ENCODE results near the gene CALN1.

The CALN1 gene

DNA sequence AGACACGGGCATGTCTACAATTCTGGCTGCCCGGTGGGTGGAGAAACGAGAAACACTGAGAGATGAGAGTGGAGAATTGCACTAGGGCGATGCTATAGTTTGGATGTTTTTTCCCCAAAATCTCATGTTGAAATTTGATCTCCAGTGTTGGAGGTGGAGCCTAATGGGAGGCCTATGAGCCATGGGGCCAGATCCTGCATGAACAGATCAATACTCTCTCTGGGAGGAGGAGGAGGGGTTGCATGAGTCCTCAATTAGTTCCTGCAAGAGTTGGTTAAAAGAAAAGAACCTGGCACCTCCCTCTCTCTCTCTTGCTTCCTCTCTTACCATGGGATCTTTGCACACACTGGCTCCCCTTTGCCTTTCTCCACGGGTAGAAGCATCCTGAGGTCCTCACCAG is 299.1 kb downstream of the CALN1 start:
- no peak overlapping the region for H3K27ac ChIP-seq (ENCODE audit: low read length)
- no CpG with 5 or more reads among the region's 5 CpGs for WGBS (ENCODE audit: insufficient coverage, insufficient read length)
- H3K4me3 ChIP-seq (ENCODE audit: low read length), result no peak overlapping the region
- no peaks in the 10 kb centered on the region for H3K9me3 ChIP-seq (ENCODE audit: control insufficient read depth, insufficient read depth, low read length)
- H3K36me3 ChIP-seq (ENCODE audit: control insufficient read depth, insufficient read depth, low read length), result no peaks in the 10 kb centered on the region
- no peaks in the 10 kb centered on the region for H3K27me3 ChIP-seq (ENCODE audit: control insufficient read depth, insufficient read depth, low read length)
- no peak for DNase-seq (ENCODE audit: low read depth, low spot score)
- H3K4me1 ChIP-seq (ENCODE audit: control insufficient read depth, insufficient read depth, low read length), result no peaks in the 10 kb centered on the region; the same call in 1 of the 2 replicates

DNA sequence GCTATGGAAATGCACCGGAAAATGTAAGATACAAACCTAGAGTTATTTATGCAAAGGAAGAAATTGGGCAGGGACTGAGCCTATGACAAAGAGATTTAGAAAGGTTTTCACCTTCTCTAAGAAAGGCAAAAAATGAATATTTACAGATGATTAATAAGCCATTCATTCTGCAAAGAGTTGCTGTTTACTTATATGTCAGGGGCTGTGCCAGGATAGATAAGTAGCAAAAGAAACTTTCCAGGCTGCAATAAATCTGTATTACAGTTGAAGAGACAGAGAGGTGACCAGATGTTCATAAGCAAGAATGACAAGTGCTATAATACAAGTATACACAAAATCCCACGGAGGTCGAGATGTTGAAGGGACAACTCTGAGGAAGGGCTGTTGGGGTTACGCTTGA is 299.6 kb downstream of the CALN1 start:
- no peaks in the 10 kb centered on the region for H3K9me3 ChIP-seq (ENCODE audit: control insufficient read depth, insufficient read depth, low read length)
- H3K27ac ChIP-seq (ENCODE audit: low read length), result no peak overlapping the region
- H3K4me1 ChIP-seq (ENCODE audit: control insufficient read depth, insufficient read depth, low read length), result no peaks in the 10 kb centered on the region; the same call in 1 of the 2 replicates
- WGBS (ENCODE audit: insufficient coverage, insufficient read length), result no CpG with 5 or more reads among the region's 4 CpGs
- DNase-seq (ENCODE audit: low read depth, low spot score), result no peak
- H3K27me3 ChIP-seq (ENCODE audit: control insufficient read depth, insufficient read depth, low read length), result no peaks in the 10 kb centered on the region
- H3K4me3 ChIP-seq (ENCODE audit: low read length), result no peak overlapping the region
- H3K36me3 ChIP-seq (ENCODE audit: control insufficient read depth, insufficient read depth, low read length), result no peaks in the 10 kb centered on the region

GRCh38 chr7:72111086-72111485 is 301.1 kb downstream of the CALN1 start:
- H3K36me3 ChIP-seq (ENCODE audit: control insufficient read depth, insufficient read depth, low read length), result no peaks in the 10 kb centered on the region
- no peak overlapping the region for H3K27ac ChIP-seq (ENCODE audit: low read length)
- no CpG with 5 or more reads among the region's 8 CpGs for WGBS (ENCODE audit: insufficient coverage, insufficient read length)
- no peak for DNase-seq (ENCODE audit: low read depth, low spot score)
- no peaks in the 10 kb centered on the region; the same call in 1 of the 2 replicates for H3K4me1 ChIP-seq (ENCODE audit: control insufficient read depth, insufficient read depth, low read length)
- H3K4me3 ChIP-seq (ENCODE audit: low read length), result no peak overlapping the region
- no peaks in the 10 kb centered on the region for H3K27me3 ChIP-seq (ENCODE audit: control insufficient read depth, insufficient read depth, low read length)
- H3K9me3 ChIP-seq (ENCODE audit: control insufficient read depth, insufficient read depth, low read length), result no peaks in the 10 kb centered on the region

DNA sequence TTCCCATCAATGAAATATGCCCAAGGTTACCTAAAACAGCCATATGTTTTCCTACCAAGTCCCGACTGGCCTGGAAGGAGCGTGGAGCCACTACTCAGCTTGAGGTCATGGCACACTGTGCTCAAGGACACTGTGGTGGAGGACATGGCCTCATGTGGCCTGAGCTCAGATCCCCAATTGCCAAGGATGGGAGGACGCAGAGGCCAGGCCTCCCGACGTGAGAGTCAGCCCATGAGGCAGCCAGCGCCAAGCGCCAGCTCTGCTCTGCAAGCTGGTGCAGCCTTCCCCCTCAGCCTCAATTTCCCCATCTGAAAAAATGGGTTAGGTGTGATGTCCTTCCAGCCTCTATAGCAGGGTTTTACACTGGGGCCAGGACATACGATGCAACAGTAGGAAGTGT is 302.6 kb downstream of the CALN1 start:
- Histone ChIP-seq H3K4me1 (ENCODE audit: control insufficient read depth, insufficient read depth, low read length) (no peaks in the 10 kb centered on the region; the same call in 1 of the 2 replicates), H3K9me3 (ENCODE audit: control insufficient read depth, insufficient read depth, low read length) (no peaks in the 10 kb centered on the region), H3K36me3 (ENCODE audit: control insufficient read depth, insufficient read depth, low read length) (no peaks in the 10 kb centered on the region), H3K4me3 (ENCODE audit: low read length) (no peak overlapping the region), H3K27me3 (ENCODE audit: control insufficient read depth, insufficient read depth, low read length) (no peaks in the 10 kb centered on the region), H3K27ac (ENCODE audit: low read length) (no peak overlapping the region)
- WGBS (ENCODE audit: insufficient coverage, insufficient read length), result no CpG with 5 or more reads among the region's 8 CpGs
- no peak for DNase-seq (ENCODE audit: low read depth, low spot score)

DNA sequence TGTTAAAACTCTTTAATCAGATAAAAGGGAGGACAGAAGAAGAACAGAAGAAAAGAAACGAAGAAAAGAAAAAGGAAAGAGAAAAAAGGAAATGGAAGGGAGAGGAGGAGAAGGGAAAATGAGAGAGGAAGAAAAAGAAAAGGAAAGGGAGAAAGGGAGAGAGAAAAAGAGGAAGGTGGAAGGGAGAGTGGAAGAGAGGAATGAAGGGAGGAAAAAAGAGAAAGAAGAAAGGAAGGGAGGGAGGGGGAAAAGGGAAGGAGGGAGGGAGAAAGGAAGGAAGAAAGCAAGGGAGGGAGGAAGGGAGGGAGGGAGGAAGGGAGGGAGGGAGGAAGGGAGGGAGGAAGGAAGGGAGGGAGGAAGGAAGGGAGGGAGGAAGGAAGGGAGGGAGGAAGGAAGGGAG is 305.7 kb downstream of the CALN1 start:
- Histone ChIP-seq H3K4me1 (ENCODE audit: control insufficient read depth, insufficient read depth, low read length) (no peaks in the 10 kb centered on the region), H3K27me3 (ENCODE audit: control insufficient read depth, insufficient read depth, low read length) (no peaks in the 10 kb centered on the region), H3K9me3 (ENCODE audit: control insufficient read depth, insufficient read depth, low read length) (no peaks in the 10 kb centered on the region), H3K27ac (ENCODE audit: low read length) (no peak overlapping the region), H3K36me3 (ENCODE audit: control insufficient read depth, insufficient read depth, low read length) (no peaks in the 10 kb centered on the region), H3K4me3 (ENCODE audit: low read length) (no peak overlapping the region)
- WGBS (ENCODE audit: insufficient coverage, insufficient read length), result 100% methylated on average over 1 of the region's 1 CpG
- no peak for DNase-seq (ENCODE audit: low read depth, low spot score)

- DNase-seq (ENCODE audit: low read depth, low spot score), result no peak
- Histone ChIP-seq H3K27me3 (ENCODE audit: control insufficient read depth, insufficient read depth, low read length) (no peaks in the 10 kb centered on the region), H3K27ac (ENCODE audit: low read length) (no peak overlapping the region), H3K9me3 (ENCODE audit: control insufficient read depth, insufficient read depth, low read length) (no peaks in the 10 kb centered on the region), H3K4me3 (ENCODE audit: low read length) (no peak overlapping the region), H3K36me3 (ENCODE audit: control insufficient read depth, insufficient read depth, low read length) (no peaks in the 10 kb centered on the region), H3K4me1 (ENCODE audit: control insufficient read depth, insufficient read depth, low read length) (no peaks in the 10 kb centered on the region)
- WGBS (ENCODE audit: insufficient coverage, insufficient read length), result no CpG with 5 or more reads among the region's 6 CpGs
These were observed 310.7 kb downstream of the CALN1 start for GRCh38 chr7:72101444-72101843.

DNA sequence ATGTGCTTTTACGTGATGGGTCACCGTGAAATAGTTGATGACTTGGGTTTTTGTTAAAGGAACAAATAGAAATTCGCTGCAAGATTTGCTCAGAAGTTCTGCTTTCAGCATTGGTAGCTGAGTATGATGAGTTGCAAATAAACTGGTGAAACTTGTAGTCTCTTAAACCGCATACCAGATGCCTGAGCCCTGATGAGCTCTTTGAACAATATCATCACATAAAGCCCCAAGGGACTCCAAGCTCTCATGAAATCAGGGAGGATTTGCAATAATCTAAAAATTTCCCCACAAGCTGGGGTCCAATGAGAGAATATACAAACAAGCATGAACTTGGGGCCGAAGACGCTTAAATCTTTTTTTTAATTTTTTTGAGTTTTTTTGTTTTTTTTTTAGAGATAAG is 312.4 kb downstream of the CALN1 start:
- H3K4me3 ChIP-seq (ENCODE audit: low read length), result no peak overlapping the region
- no peak for DNase-seq (ENCODE audit: low read depth, low spot score)
- H3K4me1 ChIP-seq (ENCODE audit: control insufficient read depth, insufficient read depth, low read length), result no peaks in the 10 kb centered on the region
- no peaks in the 10 kb centered on the region for H3K36me3 ChIP-seq (ENCODE audit: control insufficient read depth, insufficient read depth, low read length)
- no CpG with 5 or more reads among the region's 6 CpGs for WGBS (ENCODE audit: insufficient coverage, insufficient read length)
- H3K9me3 ChIP-seq (ENCODE audit: control insufficient read depth, insufficient read depth, low read length), result no peaks in the 10 kb centered on the region
- H3K27ac ChIP-seq (ENCODE audit: low read length), result no peak overlapping the region
- H3K27me3 ChIP-seq (ENCODE audit: control insufficient read depth, insufficient read depth, low read length), result no peaks in the 10 kb centered on the region

- H3K27me3 ChIP-seq (ENCODE audit: control insufficient read depth, insufficient read depth, low read length), result no peaks in the 10 kb centered on the region
- no CpG with 5 or more reads among the region's 16 CpGs for WGBS (ENCODE audit: insufficient coverage, insufficient read length)
- H3K4me1 ChIP-seq (ENCODE audit: control insufficient read depth, insufficient read depth, low read length), result no peaks in the 10 kb centered on the region
- no peaks in the 10 kb centered on the region for H3K9me3 ChIP-seq (ENCODE audit: control insufficient read depth, insufficient read depth, low read length)
- H3K4me3 ChIP-seq (ENCODE audit: low read length), result no peak overlapping the region
- DNase-seq (ENCODE audit: low read depth, low spot score), result no peak
- no peak overlapping the region for H3K27ac ChIP-seq (ENCODE audit: low read length)
- no peaks in the 10 kb centered on the region for H3K36me3 ChIP-seq (ENCODE audit: control insufficient read depth, insufficient read depth, low read length)
These were observed 313.1 kb downstream of the CALN1 start for GRCh38 chr7:72098807-72099580.

- Histone ChIP-seq H3K4me1 (ENCODE audit: control insufficient read depth, insufficient read depth, low read length) (no peaks in the 10 kb centered on the region), H3K9me3 (ENCODE audit: control insufficient read depth, insufficient read depth, low read length) (no peaks in the 10 kb centered on the region), H3K36me3 (ENCODE audit: control insufficient read depth, insufficient read depth, low read length) (no peaks in the 10 kb centered on the region), H3K27ac (ENCODE audit: low read length) (no peak overlapping the region), H3K27me3 (ENCODE audit: control insufficient read depth, insufficient read depth, low read length) (no peaks in the 10 kb centered on the region), H3K4me3 (ENCODE audit: low read length) (no peak overlapping the region)
- no peak for DNase-seq (ENCODE audit: low read depth, low spot score)
- no CpG with 5 or more reads among the region's 3 CpGs for WGBS (ENCODE audit: insufficient coverage, insufficient read length)
These were observed 314.9 kb downstream of the CALN1 start for GRCh38 chr7:72097226-72097625.

GRCh38 chr7:72092769-72093168 is 319.4 kb downstream of the CALN1 start:
- no peak overlapping the region for H3K4me3 ChIP-seq (ENCODE audit: low read length)

DNA sequence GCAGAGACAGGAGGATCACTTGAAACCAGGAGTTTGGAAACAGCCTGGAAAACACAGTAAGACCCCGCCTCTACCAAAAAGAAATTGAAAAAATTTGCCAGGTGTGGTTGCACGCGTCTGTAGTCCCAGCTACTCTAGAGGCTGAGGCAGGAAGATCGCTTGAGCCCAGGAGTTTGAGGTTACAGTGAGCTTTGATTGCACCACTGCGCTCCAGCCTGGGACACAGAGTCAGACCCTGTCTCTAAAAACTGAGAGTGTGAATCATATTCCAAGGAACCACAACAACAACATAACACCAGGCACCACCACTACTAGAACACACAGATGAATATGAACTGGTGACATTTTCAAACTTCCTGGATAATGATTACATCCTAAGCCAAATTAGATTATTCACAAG is 324.2 kb downstream of the CALN1 start:
- no peak overlapping the region for H3K27ac ChIP-seq (ENCODE audit: low read length)

More at GRCh38 chr7:72092769-72093168, 319.4 kb downstream of the CALN1 start:
- Histone ChIP-seq H3K36me3 (ENCODE audit: control insufficient read depth, insufficient read depth, low read length) (no peaks in the 10 kb centered on the region), H3K27ac (ENCODE audit: low read length) (no peak overlapping the region), H3K4me1 (ENCODE audit: control insufficient read depth, insufficient read depth, low read length) (no peaks in the 10 kb centered on the region), H3K9me3 (ENCODE audit: control insufficient read depth, insufficient read depth, low read length) (no peaks in the 10 kb centered on the region), H3K27me3 (ENCODE audit: control insufficient read depth, insufficient read depth, low read length) (no peaks in the 10 kb centered on the region)
- WGBS (ENCODE audit: insufficient coverage, insufficient read length), result no CpG with 5 or more reads among the region's 5 CpGs
- no peak for DNase-seq (ENCODE audit: low read depth, low spot score)

More for the DNA sequence above, 324.2 kb downstream of the CALN1 start:
- no CpG with 5 or more reads among the region's 5 CpGs for WGBS (ENCODE audit: insufficient coverage, insufficient read length)
- Histone ChIP-seq H3K4me1 (ENCODE audit: control insufficient read depth, insufficient read depth, low read length) (no peaks in the 10 kb centered on the region; the same call in 1 of the 2 replicates), H3K9me3 (ENCODE audit: control insufficient read depth, insufficient read depth, low read length) (no peaks in the 10 kb centered on the region), H3K27me3 (ENCODE audit: control insufficient read depth, insufficient read depth, low read length) (no peaks in the 10 kb centered on the region), H3K4me3 (ENCODE audit: low read length) (no peak overlapping the region), H3K36me3 (ENCODE audit: control insufficient read depth, insufficient read depth, low read length) (no peaks in the 10 kb centered on the region)
- no peak for DNase-seq (ENCODE audit: low read depth, low spot score)

Measured in iPS DF 6.9 (cell line).